Adrenal gland (tissue), 5 donors: ENCODE measurements around the gene PHF19.

Experiments
- POLR2A ChIP-seq, 2 donors: fragments of 450-650 bp; IDR thresholded peaks; one replicate each; pipeline ENCODE4 v1.6.1; 2017; ENCODE audit warnings: antibody characterized with exemption in 2 of 2, mild to moderate bottlenecking in 2 of 2, moderate library complexity in 1 of 2
- TF ChIP-seq, protein P1 (sequence below), 6 experiments: fragments of 450-650 bp in 4 of 6; fragments of 200-600 bp in 2 of 6; sonication (generic) in 1 of 6; IDR thresholded peaks; 1 replicate in 5 of 6; 2 replicates in 1 of 6; pipeline versions ENCODE4 v1.5.1 to v1.8.0; 2016 to 2021; ENCODE audit warnings: antibody characterized with exemption in 6 of 6, mild to moderate bottlenecking in 2 of 6, moderate library complexity in 1 of 6
- donor health status: DM: no; HTN: no; CAD: no.

DNA sequence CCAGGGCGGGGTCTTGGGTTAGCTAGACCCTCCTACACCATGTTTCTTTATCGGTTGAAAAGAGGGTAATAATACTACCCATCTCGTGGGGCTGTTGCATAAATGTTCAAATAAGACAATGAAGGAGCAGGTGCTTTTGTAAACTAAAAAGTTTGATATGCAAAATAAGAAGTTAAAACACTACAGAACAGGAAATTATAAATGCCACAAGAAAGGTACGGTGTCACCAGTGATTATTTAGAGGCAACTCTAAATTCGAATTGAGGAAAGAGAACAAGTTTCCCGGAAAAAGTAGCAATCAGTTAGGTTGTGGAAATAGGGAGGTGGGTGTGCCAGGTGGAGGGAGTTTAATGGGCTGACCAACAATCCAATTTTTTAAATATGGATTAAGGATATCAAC is 2.5 kb upstream of the PHF19 start:
- TF ChIP-seq, protein P1, sequence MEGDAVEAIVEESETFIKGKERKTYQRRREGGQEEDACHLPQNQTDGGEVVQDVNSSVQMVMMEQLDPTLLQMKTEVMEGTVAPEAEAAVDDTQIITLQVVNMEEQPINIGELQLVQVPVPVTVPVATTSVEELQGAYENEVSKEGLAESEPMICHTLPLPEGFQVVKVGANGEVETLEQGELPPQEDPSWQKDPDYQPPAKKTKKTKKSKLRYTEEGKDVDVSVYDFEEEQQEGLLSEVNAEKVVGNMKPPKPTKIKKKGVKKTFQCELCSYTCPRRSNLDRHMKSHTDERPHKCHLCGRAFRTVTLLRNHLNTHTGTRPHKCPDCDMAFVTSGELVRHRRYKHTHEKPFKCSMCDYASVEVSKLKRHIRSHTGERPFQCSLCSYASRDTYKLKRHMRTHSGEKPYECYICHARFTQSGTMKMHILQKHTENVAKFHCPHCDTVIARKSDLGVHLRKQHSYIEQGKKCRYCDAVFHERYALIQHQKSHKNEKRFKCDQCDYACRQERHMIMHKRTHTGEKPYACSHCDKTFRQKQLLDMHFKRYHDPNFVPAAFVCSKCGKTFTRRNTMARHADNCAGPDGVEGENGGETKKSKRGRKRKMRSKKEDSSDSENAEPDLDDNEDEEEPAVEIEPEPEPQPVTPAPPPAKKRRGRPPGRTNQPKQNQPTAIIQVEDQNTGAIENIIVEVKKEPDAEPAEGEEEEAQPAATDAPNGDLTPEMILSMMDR (IDR thresholded peaks at IDR 0.05): no peak
- TF ChIP-seq POLR2A (IDR thresholded peaks at IDR 0.05): no peak
